PC-9 (cell line): ENCODE measurements around the gene MCF2L. TPM values are rescaled to one million over a fixed set of nuclear protein-coding genes. Genes with fewer than 3 reads are reported as not detected.

Experiments used
- BruUV-seq: library from RNA; stranded (reverse); fragments of 400-500 nt; replicated peaks from 2 replicates; lab custom pipeline; 2021; lab: Mats Ljungman, UMichigan
- CTCF ChIA-PET: fragments of 300-600 bp; sonication (Branson Sonifier 250); formaldehyde crosslinking; loops from one replicate; lab custom pipeline; 2022; ENCODE audit warnings: antibody characterized with exemption; lab: Charles Lee
- POLR2A ChIA-PET: fragments of 300-600 bp; sonication (Branson Sonifier 250); formaldehyde crosslinking; loops from one replicate; lab custom pipeline; 2022; ENCODE audit warnings: antibody characterized with exemption; ENCODE audit not compliant: unreplicated experiment; lab: Charles Lee
- DNase-seq, 2 experiments: peaks; one replicate each; pipeline versions ENCODE4 v3.0.0 to v3.0.0-alpha.2; 2015 to 2022; ENCODE audit warnings: mixed read lengths in 1 of 2
- H2AFZ ChIP-seq: fragments of 200-600 bp; sonication (generic); 2 replicates; pipeline ENCODE4 v1.8.1; 2017; ENCODE audit warnings: antibody characterized with exemption
- H3F3A ChIP-seq: fragments of 200-600 bp; sonication (generic); 2 replicates; pipeline ENCODE4 v1.8.1; 2017; ENCODE audit warnings: antibody characterized with exemption, mild to moderate bottlenecking, low read depth; ENCODE audit not compliant: insufficient read depth
- H3K27ac ChIP-seq: fragments of 200-600 bp; sonication (generic); 2 replicates; pipeline ENCODE4 v1.6.1; 2016; ENCODE audit warnings: mixed run types
- H3K27me3 ChIP-seq: fragments of 200-600 bp; sonication (generic); 2 replicates; pipeline ENCODE4 v1.6.1; 2016; ENCODE audit warnings: low read depth, mixed run types; ENCODE audit not compliant: insufficient read depth
- H3K36me3 ChIP-seq: fragments of 200-600 bp; sonication (generic); 2 replicates; pipeline ENCODE4 v1.6.1; 2016; ENCODE audit warnings: low read depth, mixed run types
- H3K4me1 ChIP-seq: fragments of 200-600 bp; sonication (generic); replicated peaks from 2 replicates; pipeline ENCODE4 v1.6.1; 2016; ENCODE audit warnings: mixed run types; ENCODE audit not compliant: insufficient read depth
- H3K4me2 ChIP-seq: fragments of 200-600 bp; sonication (generic); 2 replicates; pipeline ENCODE4 v1.6.1; 2017; ENCODE audit warnings: mixed run types
- H3K4me3 ChIP-seq: fragments of 200-600 bp; sonication (generic); 2 replicates; pipeline ENCODE4 v1.6.1; 2016; ENCODE audit warnings: mixed run types
- H3K79me2 ChIP-seq: fragments of 200-600 bp; sonication (generic); 2 replicates; pipeline ENCODE4 v1.6.1; 2017; ENCODE audit warnings: low read depth, mixed run types
- H3K9me2 ChIP-seq: fragments of 200-600 bp; sonication (generic); 2 replicates; pipeline ENCODE4 v1.8.1; 2017; ENCODE audit warnings: mild to moderate bottlenecking; ENCODE audit not compliant: insufficient read depth
- H3K9me3 ChIP-seq: fragments of 200-600 bp; sonication (generic); 2 replicates; pipeline ENCODE4 v1.8.1; 2016; ENCODE audit warnings: low read depth; ENCODE audit not compliant: insufficient read depth
- H4K20me1 ChIP-seq: fragments of 200-600 bp; sonication (generic); 2 replicates; pipeline ENCODE4 v1.8.1; 2017; ENCODE audit not compliant: insufficient read depth
- EZH2 ChIP-seq: fragments of 200-600 bp; sonication (generic); IDR thresholded peaks from 2 replicates; pipeline ENCODE4 v1.8.0; 2017; ENCODE audit warnings: antibody characterized with exemption, low read depth
- intact Hi-C: fragments of 100-400 bp; cut with micrococcal nuclease; formaldehyde crosslinking; loops from one replicate; pipeline ENCODE4 v1.10.0; 2022; ENCODE audit not compliant: unreplicated experiment
- total RNA-seq: library from RNA; stranded (reverse); gene quantifications from 2 replicates; pipeline ENCODE4 v1.2.3, GENCODE V29; 2021
- TF ChIP-seq, protein P1 (sequence below): fragments of 200-600 bp; sonication (generic); conservative IDR thresholded peaks from 2 replicates; pipeline ENCODE4 v1.6.1; 2017; ENCODE audit warnings: mixed run types, antibody characterized with exemption, mild to moderate bottlenecking, moderate library complexity

Gene MCF2L
- total RNA-seq, 1 experiment from 2014 or later = 28.2 TPM

DNA sequence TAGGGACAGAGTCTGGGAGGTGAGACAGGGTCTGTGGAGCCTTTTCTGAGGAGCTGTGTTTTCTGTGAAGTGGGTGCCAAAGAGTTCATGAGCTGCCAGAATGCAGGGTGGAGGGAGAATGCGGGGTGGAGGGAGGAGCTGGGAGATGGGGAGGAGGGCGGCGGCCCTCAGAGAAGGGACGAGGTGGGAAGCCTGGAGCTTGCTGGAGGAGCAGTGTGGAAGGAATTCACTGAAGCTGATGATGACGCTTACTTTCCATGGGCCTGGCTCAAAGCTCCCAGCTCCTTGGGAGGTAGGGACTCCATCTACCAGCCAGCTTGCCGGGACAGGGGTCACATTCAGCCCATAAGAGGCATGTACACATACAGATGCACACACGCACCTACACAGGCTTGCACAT lies 62.5 kb downstream of the MCF2L start:
- no peak for TF ChIP-seq EZH2
- TF ChIP-seq, protein P1, sequence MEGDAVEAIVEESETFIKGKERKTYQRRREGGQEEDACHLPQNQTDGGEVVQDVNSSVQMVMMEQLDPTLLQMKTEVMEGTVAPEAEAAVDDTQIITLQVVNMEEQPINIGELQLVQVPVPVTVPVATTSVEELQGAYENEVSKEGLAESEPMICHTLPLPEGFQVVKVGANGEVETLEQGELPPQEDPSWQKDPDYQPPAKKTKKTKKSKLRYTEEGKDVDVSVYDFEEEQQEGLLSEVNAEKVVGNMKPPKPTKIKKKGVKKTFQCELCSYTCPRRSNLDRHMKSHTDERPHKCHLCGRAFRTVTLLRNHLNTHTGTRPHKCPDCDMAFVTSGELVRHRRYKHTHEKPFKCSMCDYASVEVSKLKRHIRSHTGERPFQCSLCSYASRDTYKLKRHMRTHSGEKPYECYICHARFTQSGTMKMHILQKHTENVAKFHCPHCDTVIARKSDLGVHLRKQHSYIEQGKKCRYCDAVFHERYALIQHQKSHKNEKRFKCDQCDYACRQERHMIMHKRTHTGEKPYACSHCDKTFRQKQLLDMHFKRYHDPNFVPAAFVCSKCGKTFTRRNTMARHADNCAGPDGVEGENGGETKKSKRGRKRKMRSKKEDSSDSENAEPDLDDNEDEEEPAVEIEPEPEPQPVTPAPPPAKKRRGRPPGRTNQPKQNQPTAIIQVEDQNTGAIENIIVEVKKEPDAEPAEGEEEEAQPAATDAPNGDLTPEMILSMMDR = no peak
- POLR2A ChIA-PET = no interaction called here
- DNase-seq = no peak
- Histone ChIP-seq H3K27ac (no peak overlapping the region), H3F3A (peaks cover 9% of the 10 kb centered on the region; the same call in 1 of the 2 replicates), H3K9me2 (no peaks in the 10 kb centered on the region), H3K27me3 (no peaks in the 10 kb centered on the region), H4K20me1 (no peaks in the 10 kb centered on the region), H3K79me2 (no peaks in the 10 kb centered on the region), H3K4me3 (no peak overlapping the region), H2AFZ (no peak overlapping the region), H3K4me2 (no peak overlapping the region), H3K36me3 (no peaks in the 10 kb centered on the region), H3K4me1 (0 out of 2 replicates have a peak, but pooled peaks cover 3% of the 10 kb centered on the region), H3K9me3 (no peaks in the 10 kb centered on the region)
- BruUV-seq = no TSS peak
- CTCF ChIA-PET = no interaction called here
- intact Hi-C loops = no loop called here

DNA sequence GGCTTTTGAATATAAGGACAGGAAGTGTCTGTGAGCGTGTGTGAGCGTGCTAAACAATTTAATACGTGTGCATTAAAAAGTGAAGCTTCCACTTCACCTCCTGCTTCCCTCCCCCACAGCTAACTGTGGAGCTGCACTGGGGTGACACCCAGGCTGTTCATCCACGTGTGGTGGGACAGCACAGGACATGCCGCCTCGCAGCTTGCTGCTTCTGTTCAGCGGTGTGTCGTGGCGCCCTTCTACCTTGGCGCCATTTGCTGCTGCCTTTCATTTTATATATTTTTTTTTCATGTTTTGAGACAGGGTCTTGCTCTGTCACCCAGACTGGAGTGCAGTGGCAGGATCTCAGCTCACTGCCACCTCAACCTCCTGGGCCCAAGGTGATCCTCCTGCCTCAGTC lies 63.3 kb downstream of the MCF2L start:
- H3K4me3 ChIP-seq = no peak overlapping the region
- no peaks in the 10 kb centered on the region for H3K9me2 ChIP-seq
- no TSS peak for BruUV-seq
- H3K79me2 ChIP-seq = no peaks in the 10 kb centered on the region
- H4K20me1 ChIP-seq = no peaks in the 10 kb centered on the region
- H3K9me3 ChIP-seq = no peaks in the 10 kb centered on the region
- ChIA-PET POLR2A (no interaction called here), CTCF (no interaction called here)
- no peaks in the 10 kb centered on the region for H3K27me3 ChIP-seq
- H2AFZ ChIP-seq = no peak overlapping the region
- no peaks in the 10 kb centered on the region for H3K4me1 ChIP-seq
- H3F3A ChIP-seq = 0 out of 2 replicates have a peak, but pooled peaks cover 4% of the 10 kb centered on the region
- intact Hi-C loops = no loop called here
- H3K27ac ChIP-seq = no peak overlapping the region
- no peak for DNase-seq
- TF ChIP-seq EZH2 = no peak
- TF ChIP-seq, protein P1 = no peak
- H3K36me3 ChIP-seq = no peaks in the 10 kb centered on the region
- no peak overlapping the region for H3K4me2 ChIP-seq

DNA sequence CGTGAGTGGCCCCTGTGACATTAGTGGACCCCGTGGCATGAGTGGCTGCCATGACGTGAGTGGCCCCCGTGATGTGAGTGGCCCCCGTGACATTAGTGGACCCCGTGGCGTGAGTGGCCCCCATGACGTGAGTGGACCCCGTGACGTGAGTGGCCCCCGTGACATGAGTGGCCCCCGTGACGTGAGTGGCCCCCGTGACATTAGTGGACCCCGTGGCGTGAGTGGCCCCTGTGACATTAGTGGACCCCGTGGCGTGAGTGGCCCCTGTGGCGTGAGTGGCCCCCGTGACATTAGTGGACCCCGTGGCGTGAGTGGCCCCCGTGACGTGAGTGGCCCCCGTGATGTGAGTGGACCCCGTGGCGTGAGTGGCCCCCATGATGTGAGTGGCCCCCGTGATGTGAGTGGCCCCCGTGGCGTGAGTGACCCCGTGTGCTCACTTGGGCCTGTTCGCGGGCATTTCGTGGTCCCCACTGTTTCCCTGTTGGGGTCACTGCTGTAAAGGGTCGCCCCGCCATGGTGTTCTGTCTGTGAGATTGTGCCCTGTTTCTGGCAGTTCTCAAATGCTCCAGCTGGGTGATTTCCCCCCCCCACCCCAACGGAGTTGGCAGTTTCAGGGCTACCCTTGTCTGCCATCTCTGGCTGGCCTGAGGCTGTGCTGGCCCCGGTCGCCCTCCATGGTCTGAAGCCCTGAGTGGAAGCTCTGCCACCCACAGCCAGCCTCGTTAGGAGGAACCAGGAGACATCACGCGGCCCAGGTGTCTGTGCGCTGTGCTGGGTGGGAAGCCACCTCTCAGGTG lies 64.2 kb downstream of the MCF2L start:
- Histone ChIP-seq H3K9me2 (no peaks in the 10 kb centered on the region), H3K4me1 (no peaks in the 10 kb centered on the region), H3K4me2 (no peak overlapping the region), H3K4me3 (no peak overlapping the region), H2AFZ (no peak overlapping the region), H3K36me3 (no peaks in the 10 kb centered on the region), H3K27ac (no peak overlapping the region), H4K20me1 (no peaks in the 10 kb centered on the region), H3F3A (0 out of 2 replicates have a peak, but pooled peaks cover 4% of the 10 kb centered on the region), H3K79me2 (no peaks in the 10 kb centered on the region), H3K27me3 (no peaks in the 10 kb centered on the region), H3K9me3 (no peaks in the 10 kb centered on the region)
- BruUV-seq = no TSS peak
- intact Hi-C loops = no loop called here
- TF ChIP-seq EZH2 = no peak
- TF ChIP-seq, protein P1 = no peak
- CTCF ChIA-PET = no interaction called here
- no peak for DNase-seq
- POLR2A ChIA-PET = no interaction called here
